Prostate gland (tissue), 2 donors: Measurements from ENCODE around the gene PACSIN1.

Experiments used
- CTCF ChIP-seq, 4 experiments: fragments of 200-600 bp in 2 of 4; fragments of 450-650 bp in 2 of 4; sonication (generic) in 2 of 4; IDR thresholded peaks; 1 replicate in 3 of 4; 2 replicates in 1 of 4; pipeline ENCODE4 v1.5.1; 2016 to 2019; ENCODE audit warnings: antibody characterized with exemption in 4 of 4, mild to moderate bottlenecking in 2 of 4, moderate library complexity in 2 of 4
- POLR2A ChIP-seq: fragments of 450-650 bp; IDR thresholded peaks from one replicate; pipeline ENCODE4 v1.6.1; 2016; ENCODE audit warnings: antibody characterized with exemption, mild to moderate bottlenecking
- POLR2AphosphoS5 ChIP-seq: sonication (generic); formaldehyde crosslinking; IDR thresholded peaks from one replicate; pipeline ENCODE4 v1.6.1; 2017; ENCODE audit warnings: antibody characterized with exemption

GRCh38 chr6:34524499-34524898 is 58.6 kb downstream of the PACSIN1 start:
- no peak for TF ChIP-seq POLR2A
- TF ChIP-seq CTCF (IDR thresholded peaks at IDR 0.05): no peak
- TF ChIP-seq POLR2AphosphoS5: no peak
